Panc1 (cell line): ENCODE measurements around the gene HOTAIR. TPM values are rescaled to one million over a fixed set of nuclear protein-coding genes. Genes with fewer than 3 reads are reported as not detected.

Experiments used
- ATAC-seq: fragments of 200-7000 bp; cut with Tn5 transposase; 2 replicates; pipeline ENCODE4 v1.9.1; 2020; ENCODE audit warnings: mild to moderate bottlenecking, moderate library complexity
- BruUV-seq: library from RNA; stranded (reverse); fragments of 400-500 nt; replicated peaks from 2 replicates; lab custom pipeline; 2021; lab: Mats Ljungman, UMichigan
- CTCF ChIA-PET: fragments of 300-600 bp; sonication (Branson Sonifier 250); formaldehyde crosslinking; loops from one replicate; lab custom pipeline; 2022; ENCODE audit warnings: antibody characterized with exemption; lab: Charles Lee
- POLR2A ChIA-PET: fragments of 300-600 bp; sonication (Branson Sonifier 250); formaldehyde crosslinking; loops from one replicate; lab custom pipeline; 2022; ENCODE audit warnings: antibody characterized with exemption; lab: Charles Lee
- DNase-seq: peaks from one replicate; pipeline ENCODE4 v3.0.0-alpha.2; 2010; ENCODE audit warnings: low read depth, low spot score
- H3K27ac ChIP-seq: 2 replicates; pipeline ENCODE4 v1.5.1; 2011; ENCODE audit warnings: mild to moderate bottlenecking, low read length, inconsistent platforms
- H3K27me3 ChIP-seq: fragments of 200-500 bp; sonication (Bioruptor generic); 2 replicates; pipeline ENCODE4 v1.6.0; 2014; ENCODE audit warnings: low read length, inconsistent platforms; ENCODE audit not compliant: control insufficient read depth, insufficient read depth
- H3K36me3 ChIP-seq: fragments of 200-500 bp; sonication (Bioruptor generic); 2 replicates; pipeline ENCODE4 v1.5.1; 2014; ENCODE audit warnings: inconsistent platforms, mild to moderate bottlenecking, low read length, moderate library complexity; ENCODE audit not compliant: control insufficient read depth, insufficient read depth
- H3K4me1 ChIP-seq: 2 replicates; pipeline ENCODE4 v1.5.1; 2011; ENCODE audit warnings: inconsistent platforms, mild to moderate bottlenecking, low read length, moderate library complexity; ENCODE audit not compliant: control insufficient read depth, insufficient read depth
- H3K4me3 ChIP-seq, 2 experiments: 2 replicates each; pipeline ENCODE4 v1.5.1; 2011 to 2012; ENCODE audit warnings: low read depth in 2 of 2, low read length in 2 of 2, mild to moderate bottlenecking in 2 of 2, inconsistent platforms in 1 of 2, moderate library complexity in 1 of 2
- H3K9me3 ChIP-seq: fragments of 200-500 bp; sonication (Bioruptor generic); 2 replicates; pipeline ENCODE4 v1.5.1; 2014; ENCODE audit warnings: low read depth, mild to moderate bottlenecking, inconsistent platforms, low read length, moderate library complexity; ENCODE audit not compliant: control insufficient read depth, insufficient read depth
- POLR2AphosphoS5 ChIP-seq: IDR thresholded peaks from 2 replicates; pipeline ENCODE4 v1.6.1; 2012; ENCODE audit warnings: mild to moderate bottlenecking, low read depth, low read length, moderate library complexity
- REST ChIP-seq, 2 experiments: IDR thresholded peaks; 2 replicates each; pipeline ENCODE4 v1.6.1; 2011 to 2012; ENCODE audit warnings: low read depth in 2 of 2, control low read depth in 1 of 2, low read length in 1 of 2, mild to moderate bottlenecking in 1 of 2, moderate library complexity in 1 of 2; ENCODE audit not compliant: insufficient read depth in 1 of 2
- SIN3A ChIP-seq: IDR thresholded peaks from 2 replicates; pipeline ENCODE4 v1.6.1; 2012; ENCODE audit warnings: low read depth, mild to moderate bottlenecking, low read length, moderate library complexity, borderline replicate concordance; ENCODE audit not compliant: insufficient read depth
- TCF7L2 ChIP-seq: IDR thresholded peaks from 2 replicates; pipeline ENCODE4 v1.6.1; 2011; ENCODE audit warnings: mild to moderate bottlenecking, low read depth, low read length, inconsistent platforms
- in situ Hi-C: cut with HindIII; loops from 2 replicates; pipeline ENCODE4 v1.10.0; 2016; ENCODE audit warnings: low sequenced_read_pairs, low pct_unique_long_range_greater_than_20kb
- intact Hi-C: fragments of 100-400 bp; cut with micrococcal nuclease; formaldehyde crosslinking; loops from one replicate; pipeline ENCODE4 v1.10.0; 2022; ENCODE audit not compliant: unreplicated experiment
- total RNA-seq: library from RNA; stranded (reverse); gene quantifications from one replicate; pipeline ENCODE4 v1.2.1, GENCODE V29; 2021; ENCODE audit not compliant: unreplicated experiment
- TF ChIP-seq, protein P1 (sequence below): fragments of 450-650 bp; IDR thresholded peaks from 2 replicates; pipeline ENCODE4 v1.5.1; 2017; ENCODE audit warnings: mild to moderate bottlenecking

The HOTAIR gene
- total RNA-seq, 1 experiment from 2014 or later: 31.7 TPM

DNA sequence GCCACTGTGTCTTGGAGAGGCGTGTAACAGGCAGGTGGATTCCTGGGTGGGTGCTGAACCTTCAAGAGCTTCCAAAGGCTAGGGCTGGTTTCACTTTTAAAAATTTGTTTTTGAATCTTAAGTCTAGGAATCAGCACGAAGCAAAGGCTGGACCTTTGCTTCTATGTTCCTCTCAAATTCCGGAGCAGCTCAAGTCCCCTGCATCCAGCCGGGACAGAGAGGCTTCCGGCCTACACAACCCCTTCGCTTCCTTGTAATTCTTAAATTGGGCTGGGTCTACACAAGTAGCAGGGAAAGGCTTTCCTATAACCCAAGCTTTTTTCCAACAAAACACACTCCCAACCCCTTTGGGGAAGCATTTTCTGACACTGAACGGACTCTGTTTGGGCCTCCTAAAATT, 11.7 kb downstream of the HOTAIR start:
- in situ Hi-C loops (no loop called here), intact Hi-C loops (no loop called here)
- CTCF ChIA-PET: interaction anchor here (0.6 kb wide), 1 partner anchor 46 kb away, joined by 6 read pairs; the partner anchor contains the start of gene HOXC8

DNA sequence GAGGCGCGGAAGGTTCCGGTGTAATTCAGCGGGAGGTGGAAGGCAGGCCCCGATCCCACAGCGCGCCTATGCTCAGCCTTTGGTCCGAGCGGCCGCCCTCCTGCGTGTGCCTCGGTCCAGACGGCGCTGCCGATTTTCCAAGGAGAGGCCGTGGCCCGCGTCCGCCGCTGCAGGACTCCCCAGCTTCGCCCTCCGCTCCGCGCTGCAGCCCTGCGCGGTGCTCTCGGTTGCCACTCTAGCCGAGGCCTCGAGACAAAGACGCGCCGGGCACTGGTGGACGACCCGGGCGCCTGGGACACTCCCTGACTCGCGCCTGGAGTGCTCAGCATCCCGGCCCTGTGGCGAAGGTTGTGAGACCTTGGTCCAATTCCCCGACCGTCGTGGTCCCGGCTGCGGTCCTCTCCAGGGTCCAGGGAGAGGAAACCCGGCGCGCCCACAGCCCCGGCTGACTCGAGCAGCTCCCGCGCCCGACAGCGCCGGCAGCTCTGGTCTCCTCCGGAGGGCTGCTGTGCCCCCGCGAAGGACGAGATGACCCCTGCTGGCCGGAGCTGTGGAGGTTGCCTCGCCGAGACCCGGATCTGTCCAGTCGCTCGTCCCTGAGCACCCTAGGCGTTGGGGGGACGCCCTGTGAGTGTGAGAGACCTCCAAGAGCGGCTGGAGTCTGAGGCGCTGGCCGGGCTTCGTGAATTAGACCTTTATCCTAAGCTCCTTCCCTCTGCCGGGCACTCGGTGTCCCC, 13.6 kb downstream of the HOTAIR start:
- ATAC-seq: no peak
- ChIA-PET CTCF (no interaction called here), POLR2A (interaction anchor here (0.7 kb wide), 1 partner anchor 169 kb away, joined by 3 read pairs; no protein-coding TSS in a partner anchor)
- 0 out of 2 replicates have a peak overlapping the region, but pooled peaks have one; percentile 39 for H3K27ac ChIP-seq
- no peaks in the 10 kb centered on the region for H3K9me3 ChIP-seq
- TF ChIP-seq TCF7L2: no peak
- no peak for TF ChIP-seq SIN3A
- TF ChIP-seq REST (IDR thresholded peaks at IDR 0.05; ENCODE audit: insufficient read depth in 1 of 2, low read depth in 2 of 2, low read length in 1 of 2): no peak
- TF ChIP-seq POLR2AphosphoS5: no peak
- TF ChIP-seq, protein P1, sequence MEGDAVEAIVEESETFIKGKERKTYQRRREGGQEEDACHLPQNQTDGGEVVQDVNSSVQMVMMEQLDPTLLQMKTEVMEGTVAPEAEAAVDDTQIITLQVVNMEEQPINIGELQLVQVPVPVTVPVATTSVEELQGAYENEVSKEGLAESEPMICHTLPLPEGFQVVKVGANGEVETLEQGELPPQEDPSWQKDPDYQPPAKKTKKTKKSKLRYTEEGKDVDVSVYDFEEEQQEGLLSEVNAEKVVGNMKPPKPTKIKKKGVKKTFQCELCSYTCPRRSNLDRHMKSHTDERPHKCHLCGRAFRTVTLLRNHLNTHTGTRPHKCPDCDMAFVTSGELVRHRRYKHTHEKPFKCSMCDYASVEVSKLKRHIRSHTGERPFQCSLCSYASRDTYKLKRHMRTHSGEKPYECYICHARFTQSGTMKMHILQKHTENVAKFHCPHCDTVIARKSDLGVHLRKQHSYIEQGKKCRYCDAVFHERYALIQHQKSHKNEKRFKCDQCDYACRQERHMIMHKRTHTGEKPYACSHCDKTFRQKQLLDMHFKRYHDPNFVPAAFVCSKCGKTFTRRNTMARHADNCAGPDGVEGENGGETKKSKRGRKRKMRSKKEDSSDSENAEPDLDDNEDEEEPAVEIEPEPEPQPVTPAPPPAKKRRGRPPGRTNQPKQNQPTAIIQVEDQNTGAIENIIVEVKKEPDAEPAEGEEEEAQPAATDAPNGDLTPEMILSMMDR: no peak; the same call in 1 of the 2 replicates
- H3K4me3 ChIP-seq: no peak overlapping the region
- H3K36me3 ChIP-seq: peaks cover 4% of the 10 kb centered on the region; the same call in 1 of the 2 replicates
- no peak for DNase-seq
- intact Hi-C loops (no loop called here), in situ Hi-C loops (no loop called here)
- peaks cover 68% of the 10 kb centered on the region for H3K4me1 ChIP-seq
- H3K27me3 ChIP-seq: no peaks in the 10 kb centered on the region
- BruUV-seq: no TSS peak

More for the DNA sequence above, 11.7 kb downstream of the HOTAIR start:
- Histone ChIP-seq H3K27ac (peak overlapping the region; percentile 65), H3K36me3 (peaks cover 4% of the 10 kb centered on the region; the same call in 1 of the 2 replicates), H3K9me3 (no peaks in the 10 kb centered on the region), H3K4me3 (no peak overlapping the region), H3K27me3 (no peaks in the 10 kb centered on the region), H3K4me1 (peaks cover 68% of the 10 kb centered on the region)
- TF ChIP-seq SIN3A (no peak), TCF7L2 (no peak), POLR2AphosphoS5 (no peak), REST (IDR thresholded peaks at IDR 0.05; ENCODE audit: insufficient read depth in 1 of 2, low read depth in 2 of 2, low read length in 1 of 2) (no peak)
- TF ChIP-seq, protein P1: no peak
- BruUV-seq: no TSS peak
- ATAC-seq (no peak), DNase-seq (no peak)
- POLR2A ChIA-PET: no interaction called here
